HUDEP-2 (cell line): ENCODE measurements around the gene WRAP73.
"Not testable (repeated sequence)": the region's sequence is repeated elsewhere in the genome, so short reads cannot be mapped to it uniquely, and the experiment has no call there.

Experiments
- DNase-seq, 76 experiments: peaks; one replicate each; lab custom pipeline; 2025; ENCODE audit not compliant: unreplicated experiment in 76 of 76; lab: John Stamatoyannopoulos, UW

WRAP73 gene

GRCh38 chr1:3632716-3633343, 17.1 kb downstream of the WRAP73 start:
- no peak for DNase-seq

- no peak for DNase-seq
Observed at GRCh38 chr1:3632298-3632697, 17.6 kb downstream of the WRAP73 start.

- DNase-seq, result no peak
Observed at GRCh38 chr1:3631320-3632260, 18.3 kb downstream of the WRAP73 start.

- no peak for DNase-seq
Observed at GRCh38 chr1:3630914-3631313, 19.0 kb downstream of the WRAP73 start.

GRCh38 chr1:3630161-3630611, 19.7 kb downstream of the WRAP73 start:
- no peak for DNase-seq

- no peak for DNase-seq
Observed at GRCh38 chr1:3629561-3630160, 20.2 kb downstream of the WRAP73 start.

- DNase-seq, result no peak
Observed at GRCh38 chr1:3628445-3628844, 21.5 kb downstream of the WRAP73 start.

- DNase-seq, result no peak
Observed at GRCh38 chr1:3627515-3628253, 22.2 kb downstream of the WRAP73 start.

GRCh38 chr1:3626025-3626424, 23.9 kb downstream of the WRAP73 start:
- no peak for DNase-seq

- peak in 71 of 76 experiments; percentile 13 to 79 (median 52) for DNase-seq
Observed at GRCh38 chr1:3625151-3625907, 24.6 kb downstream of the WRAP73 start.

- peak in 75 of 76 experiments; percentile 41 to 98 (median 95) for DNase-seq
Observed at GRCh38 chr1:3624200-3625136, 25.4 kb downstream of the WRAP73 start, which contains the start of gene TPRG1L. Gene TPRG1L, plus strand, starts transcription at chr1:3625015. Its CDS starts 58 bp downstream, at chr1:3625073.

GRCh38 chr1:3623441-3624199, 26.3 kb downstream of the WRAP73 start:
- no peak for DNase-seq

GRCh38 chr1:3622102-3622501, 27.8 kb downstream of the WRAP73 start:
- not testable (repeated sequence) for DNase-seq

GRCh38 chr1:3621151-3621671, 28.7 kb downstream of the WRAP73 start:
- peak in 2 of 76 experiments; percentile 6 to 9 for DNase-seq

- DNase-seq, result no peak
Observed at GRCh38 chr1:3620708-3621107, 29.2 kb downstream of the WRAP73 start.

GRCh38 chr1:3618881-3619671, 30.8 kb downstream of the WRAP73 start:
- DNase-seq, result peak in 62 of 76 experiments; percentile 1 to 72 (median 42)

GRCh38 chr1:3618531-3618880, 31.4 kb downstream of the WRAP73 start:
- no peak for DNase-seq
